OCI-LY7 (cell line): ENCODE measurements around the gene NRXN2. TPM values are rescaled to one million over a fixed set of nuclear protein-coding genes. Genes with fewer than 3 reads are reported as not detected.

ENCODE experiments used
- BruUV-seq: library from RNA; stranded (reverse); fragments of 400-500 nt; replicated peaks from 2 replicates; lab custom pipeline; 2021; lab: Mats Ljungman, UMichigan
- CTCF ChIA-PET: fragments of 300-600 bp; sonication (Branson Sonifier 250); formaldehyde crosslinking; loops from one replicate; lab custom pipeline; 2022; ENCODE audit warnings: antibody characterized with exemption; ENCODE audit not compliant: unreplicated experiment; lab: Charles Lee
- POLR2A ChIA-PET: fragments of 300-600 bp; sonication (Branson Sonifier 250); formaldehyde crosslinking; loops from one replicate; lab custom pipeline; 2022; ENCODE audit warnings: antibody characterized with exemption; lab: Charles Lee
- DNase-seq: peaks from one replicate; pipeline ENCODE4 v3.0.0-alpha.2; 2015; ENCODE audit warnings: low spot score
- H2AFZ ChIP-seq: fragments of 200-600 bp; sonication (generic), shearing (Covaris generic); 2 replicates; pipeline ENCODE4 v1.6.1; 2014; ENCODE audit warnings: mild to moderate bottlenecking, antibody characterized with exemption, low read length, moderate library complexity
- H3K27ac ChIP-seq: fragments of 200-600 bp; sonication (generic); 2 replicates; pipeline ENCODE4 v1.5.1; 2014; ENCODE audit warnings: mixed run types, low read depth, mild to moderate bottlenecking, moderate library complexity, low read length, inconsistent platforms; ENCODE audit not compliant: poor library complexity, severe bottlenecking
- H3K36me3 ChIP-seq: fragments of 200-600 bp; sonication (generic); 2 replicates; pipeline ENCODE4 v1.6.1; 2014; ENCODE audit warnings: mild to moderate bottlenecking, antibody characterized with exemption, low read length, moderate library complexity, mixed read lengths; ENCODE audit not compliant: insufficient read depth
- H3K4me1 ChIP-seq: fragments of 200-600 bp; sonication (generic); 2 replicates; pipeline ENCODE4 v1.5.1; 2014; ENCODE audit warnings: mild to moderate bottlenecking, low read length; ENCODE audit not compliant: insufficient read depth, poor library complexity, severe bottlenecking
- H3K4me2 ChIP-seq: fragments of 200-600 bp; sonication (generic); 2 replicates; pipeline ENCODE4 v1.6.1; 2014; ENCODE audit warnings: mild to moderate bottlenecking, low read length
- H3K4me3 ChIP-seq: fragments of 200-600 bp; sonication (generic); 2 replicates; pipeline ENCODE4 v1.5.1; 2014; ENCODE audit warnings: mild to moderate bottlenecking, low read depth, low read length; ENCODE audit not compliant: poor library complexity, severe bottlenecking
- H3K79me2 ChIP-seq: fragments of 200-600 bp; sonication (generic); 2 replicates; pipeline ENCODE4 v1.6.1; 2016; ENCODE audit warnings: low read depth, mild to moderate bottlenecking, low read length, moderate library complexity, mixed read lengths; ENCODE audit not compliant: insufficient read depth
- H3K9me2 ChIP-seq: fragments of 200-600 bp; sonication (generic); 2 replicates; pipeline ENCODE4 v1.6.1; 2016; ENCODE audit warnings: mild to moderate bottlenecking, low read length, mixed read lengths; ENCODE audit not compliant: insufficient read depth
- H3K9me3 ChIP-seq: fragments of 200-600 bp; sonication (generic); 2 replicates; pipeline ENCODE4 v1.6.1; 2014; ENCODE audit warnings: mild to moderate bottlenecking, mixed run types, low read length, mixed read lengths
- H4K20me1 ChIP-seq: fragments of 200-600 bp; sonication (generic); 2 replicates; pipeline ENCODE4 v1.6.1; 2014; ENCODE audit warnings: mild to moderate bottlenecking, antibody characterized with exemption, low read length, moderate library complexity, mixed read lengths; ENCODE audit not compliant: insufficient read depth
- EZH2phosphoT487 ChIP-seq: fragments of 200-600 bp; sonication (generic); IDR thresholded peaks from 2 replicates; pipeline ENCODE4 v1.6.1; 2018; ENCODE audit warnings: low read depth, borderline replicate concordance, mild to moderate bottlenecking, mixed run types, antibody characterized with exemption, low read length, moderate library complexity, mixed read lengths
- intact Hi-C: fragments of 100-400 bp; cut with micrococcal nuclease; formaldehyde crosslinking; loops from one replicate; pipeline ENCODE4 v1.10.0; 2022; ENCODE audit not compliant: unreplicated experiment
- total RNA-seq, 2 experiments: library from RNA; depleted of rRNA in 1 of 2; stranded (reverse); fragments of >200 nt in 1 of 2; shearing (Covaris generic) in 1 of 2; gene quantifications; 2 replicates each; pipeline ENCODE4 v1.2.3, GENCODE V29; 2014 to 2022
- TF ChIP-seq, protein P1 (sequence below): fragments of 200-600 bp; sonication (generic); conservative IDR thresholded peaks from 2 replicates; pipeline ENCODE4 v1.5.1; 2014; ENCODE audit warnings: mild to moderate bottlenecking, antibody characterized with exemption, low read length, moderate library complexity, mixed read lengths

NRXN2 gene
- total RNA-seq, 2 experiments from 2014 or later = 2.4 to 3.3 TPM

DNA sequence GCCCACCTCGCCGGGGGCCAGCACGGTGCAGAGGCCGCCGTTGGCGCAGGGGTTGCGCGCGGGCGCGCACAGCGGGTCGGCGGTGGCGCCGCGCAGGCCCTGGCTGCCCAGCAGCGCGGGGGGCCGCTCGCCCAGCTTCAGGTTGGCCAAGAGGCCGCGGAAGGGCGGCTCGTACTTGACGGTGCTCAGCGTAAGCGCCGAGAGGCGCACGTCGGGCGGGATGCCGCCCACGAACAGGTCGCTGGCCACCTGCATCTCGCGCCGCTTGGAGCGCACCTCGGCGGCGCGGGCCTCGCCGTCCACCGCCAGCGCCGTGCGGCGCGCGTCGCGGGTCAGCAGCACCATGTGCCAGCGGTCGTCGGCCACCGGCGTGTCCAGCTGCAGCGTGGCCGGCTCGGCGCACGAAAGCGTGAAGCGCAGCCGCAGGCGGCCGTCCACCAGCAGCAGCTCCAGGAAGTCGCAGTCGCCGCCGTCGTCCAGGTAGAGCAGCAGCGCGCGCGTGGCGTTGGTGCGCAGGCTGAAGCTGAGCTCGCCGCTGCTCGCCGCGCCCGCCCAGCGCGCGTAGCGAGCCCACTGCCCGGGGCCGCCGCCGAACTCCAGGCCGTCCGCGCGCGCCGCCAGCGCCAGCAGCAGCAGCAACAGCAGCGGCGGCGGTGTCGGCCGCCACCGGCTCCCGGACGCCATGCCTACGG lies 9.8 kb downstream of the NRXN2 start:
- no peaks in the 10 kb centered on the region for H3K79me2 ChIP-seq
- no peak overlapping the region for H3K4me3 ChIP-seq
- no peaks in the 10 kb centered on the region for H3K36me3 ChIP-seq
- H4K20me1 ChIP-seq = no peaks in the 10 kb centered on the region
- DNase-seq = no peak
- H3K27ac ChIP-seq = no peak overlapping the region
- H2AFZ ChIP-seq = no peak overlapping the region
- ChIA-PET CTCF (no interaction called here), POLR2A (no interaction called here)
- no TSS peak for BruUV-seq
- intact Hi-C loops = no loop called here
- H3K4me1 ChIP-seq = peaks cover 8% of the 10 kb centered on the region
- no peak overlapping the region for H3K4me2 ChIP-seq
- no peaks in the 10 kb centered on the region for H3K9me2 ChIP-seq
- H3K9me3 ChIP-seq = no peaks in the 10 kb centered on the region
- TF ChIP-seq, protein P1, sequence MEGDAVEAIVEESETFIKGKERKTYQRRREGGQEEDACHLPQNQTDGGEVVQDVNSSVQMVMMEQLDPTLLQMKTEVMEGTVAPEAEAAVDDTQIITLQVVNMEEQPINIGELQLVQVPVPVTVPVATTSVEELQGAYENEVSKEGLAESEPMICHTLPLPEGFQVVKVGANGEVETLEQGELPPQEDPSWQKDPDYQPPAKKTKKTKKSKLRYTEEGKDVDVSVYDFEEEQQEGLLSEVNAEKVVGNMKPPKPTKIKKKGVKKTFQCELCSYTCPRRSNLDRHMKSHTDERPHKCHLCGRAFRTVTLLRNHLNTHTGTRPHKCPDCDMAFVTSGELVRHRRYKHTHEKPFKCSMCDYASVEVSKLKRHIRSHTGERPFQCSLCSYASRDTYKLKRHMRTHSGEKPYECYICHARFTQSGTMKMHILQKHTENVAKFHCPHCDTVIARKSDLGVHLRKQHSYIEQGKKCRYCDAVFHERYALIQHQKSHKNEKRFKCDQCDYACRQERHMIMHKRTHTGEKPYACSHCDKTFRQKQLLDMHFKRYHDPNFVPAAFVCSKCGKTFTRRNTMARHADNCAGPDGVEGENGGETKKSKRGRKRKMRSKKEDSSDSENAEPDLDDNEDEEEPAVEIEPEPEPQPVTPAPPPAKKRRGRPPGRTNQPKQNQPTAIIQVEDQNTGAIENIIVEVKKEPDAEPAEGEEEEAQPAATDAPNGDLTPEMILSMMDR = no peak
- TF ChIP-seq EZH2phosphoT487 = no peak

DNA sequence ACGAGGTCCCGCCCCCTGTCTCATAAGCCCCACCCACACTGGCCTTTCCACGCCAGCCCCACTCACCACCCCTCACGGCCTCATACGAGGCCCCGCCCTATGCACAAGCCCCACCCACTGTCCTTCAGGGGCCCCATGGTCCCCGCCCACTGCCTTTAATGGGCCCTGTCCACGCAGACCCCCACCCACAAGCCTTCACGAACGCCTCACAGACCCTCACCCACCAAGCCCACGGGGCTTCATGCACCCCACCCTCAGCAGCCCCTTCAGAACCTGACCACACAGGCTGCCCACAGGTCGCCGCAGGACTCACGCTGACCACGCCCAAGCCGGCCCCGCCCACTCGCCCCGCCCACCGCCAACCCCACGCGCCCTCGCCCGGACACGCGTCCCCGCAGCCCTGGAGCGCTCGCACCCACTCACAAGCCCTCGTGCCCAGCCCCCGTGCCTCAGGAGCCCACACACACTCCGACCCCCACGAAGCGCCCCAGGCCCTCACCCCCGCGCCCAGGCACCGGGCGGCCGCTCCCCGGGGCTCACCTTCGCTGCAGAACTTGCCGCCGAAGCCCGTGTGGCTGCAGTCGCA lies 10.5 kb downstream of the NRXN2 start:
- Histone ChIP-seq H4K20me1 (no peaks in the 10 kb centered on the region), H2AFZ (no peak overlapping the region), H3K27ac (no peak overlapping the region), H3K79me2 (no peaks in the 10 kb centered on the region), H3K9me3 (no peaks in the 10 kb centered on the region), H3K36me3 (no peaks in the 10 kb centered on the region), H3K4me3 (no peak overlapping the region), H3K4me2 (no peak overlapping the region), H3K4me1 (peaks cover 9% of the 10 kb centered on the region), H3K9me2 (no peaks in the 10 kb centered on the region)
- ChIA-PET POLR2A (no interaction called here), CTCF (no interaction called here)
- DNase-seq = no peak
- BruUV-seq = no TSS peak
- TF ChIP-seq, protein P1 = no peak
- no peak for TF ChIP-seq EZH2phosphoT487
- intact Hi-C loops = no loop called here

DNA sequence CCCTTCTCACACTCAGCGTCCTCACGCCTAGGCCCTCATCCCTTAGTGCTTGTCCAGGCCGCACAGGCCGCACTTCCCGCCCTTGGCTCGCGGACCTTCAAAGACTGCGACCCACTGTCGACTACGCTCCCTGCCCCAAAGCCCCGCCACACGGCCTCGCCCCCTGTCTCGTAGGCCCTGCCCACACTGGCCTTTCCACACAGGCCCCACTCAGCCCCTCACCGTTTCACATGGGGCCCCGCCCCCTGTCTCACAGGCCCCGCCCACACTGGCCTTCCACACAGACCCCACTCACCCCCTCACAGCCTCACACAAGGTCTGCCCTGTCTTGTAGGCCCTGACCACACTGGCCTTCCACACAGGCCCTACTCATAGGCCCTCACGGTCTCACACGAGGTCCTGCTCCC lies 11.0 kb downstream of the NRXN2 start:
- no peaks in the 10 kb centered on the region for H3K36me3 ChIP-seq
- POLR2A ChIA-PET = no interaction called here
- H4K20me1 ChIP-seq = no peaks in the 10 kb centered on the region
- no peaks in the 10 kb centered on the region for H3K9me2 ChIP-seq
- no peaks in the 10 kb centered on the region for H3K9me3 ChIP-seq
- H3K4me2 ChIP-seq = no peak overlapping the region
- no TSS peak for BruUV-seq
- no peak overlapping the region for H2AFZ ChIP-seq
- H3K4me3 ChIP-seq = no peak overlapping the region
- intact Hi-C loops = no loop called here
- TF ChIP-seq, protein P1 = no peak
- no peak for TF ChIP-seq EZH2phosphoT487
- CTCF ChIA-PET = no interaction called here
- H3K27ac ChIP-seq = no peak overlapping the region
- no peak for DNase-seq
- H3K4me1 ChIP-seq = peaks cover 9% of the 10 kb centered on the region
- no peaks in the 10 kb centered on the region for H3K79me2 ChIP-seq
